AG10803 (cell line): ENCODE data around the gene WDR1.

ENCODE experiments used
- DNase-seq: peaks from one replicate; pipeline ENCODE4 v3.0.0; 2010; ENCODE audit warnings: low read depth
- H3K4me3 ChIP-seq: 2 replicates; pipeline ENCODE4 v1.5.1; 2011; ENCODE audit warnings: mild to moderate bottlenecking, low read length, control low read depth
- TF ChIP-seq, protein P1 (sequence below): conservative IDR thresholded peaks from 2 replicates; pipeline ENCODE4 v1.5.1; 2011; ENCODE audit warnings: mild to moderate bottlenecking, low read length, control low read depth, inconsistent platforms

WDR1 gene

DNA sequence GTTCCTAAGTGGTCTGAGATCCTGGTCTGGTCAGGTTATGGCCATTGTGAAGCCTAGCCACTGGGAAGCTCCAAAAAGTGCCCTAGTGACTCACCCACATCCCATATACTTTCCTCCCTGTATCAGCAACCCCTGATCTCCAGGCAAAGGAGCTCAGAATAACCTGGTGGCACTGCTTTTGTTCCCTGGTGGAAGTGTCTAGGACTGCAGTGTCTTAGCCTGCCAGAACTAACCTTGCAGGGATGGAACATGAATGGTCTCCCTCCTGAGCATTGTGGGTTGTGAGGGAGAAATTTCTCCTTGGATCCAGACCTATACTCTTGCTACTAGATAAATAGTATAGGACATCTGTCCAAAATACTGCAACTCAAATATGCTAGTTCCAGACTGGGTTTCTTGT lies 27.9 kb upstream of the WDR1 start:
- no peak for DNase-seq
- H3K4me3 ChIP-seq: no peak overlapping the region
- TF ChIP-seq, protein P1, sequence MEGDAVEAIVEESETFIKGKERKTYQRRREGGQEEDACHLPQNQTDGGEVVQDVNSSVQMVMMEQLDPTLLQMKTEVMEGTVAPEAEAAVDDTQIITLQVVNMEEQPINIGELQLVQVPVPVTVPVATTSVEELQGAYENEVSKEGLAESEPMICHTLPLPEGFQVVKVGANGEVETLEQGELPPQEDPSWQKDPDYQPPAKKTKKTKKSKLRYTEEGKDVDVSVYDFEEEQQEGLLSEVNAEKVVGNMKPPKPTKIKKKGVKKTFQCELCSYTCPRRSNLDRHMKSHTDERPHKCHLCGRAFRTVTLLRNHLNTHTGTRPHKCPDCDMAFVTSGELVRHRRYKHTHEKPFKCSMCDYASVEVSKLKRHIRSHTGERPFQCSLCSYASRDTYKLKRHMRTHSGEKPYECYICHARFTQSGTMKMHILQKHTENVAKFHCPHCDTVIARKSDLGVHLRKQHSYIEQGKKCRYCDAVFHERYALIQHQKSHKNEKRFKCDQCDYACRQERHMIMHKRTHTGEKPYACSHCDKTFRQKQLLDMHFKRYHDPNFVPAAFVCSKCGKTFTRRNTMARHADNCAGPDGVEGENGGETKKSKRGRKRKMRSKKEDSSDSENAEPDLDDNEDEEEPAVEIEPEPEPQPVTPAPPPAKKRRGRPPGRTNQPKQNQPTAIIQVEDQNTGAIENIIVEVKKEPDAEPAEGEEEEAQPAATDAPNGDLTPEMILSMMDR: no peak

DNA sequence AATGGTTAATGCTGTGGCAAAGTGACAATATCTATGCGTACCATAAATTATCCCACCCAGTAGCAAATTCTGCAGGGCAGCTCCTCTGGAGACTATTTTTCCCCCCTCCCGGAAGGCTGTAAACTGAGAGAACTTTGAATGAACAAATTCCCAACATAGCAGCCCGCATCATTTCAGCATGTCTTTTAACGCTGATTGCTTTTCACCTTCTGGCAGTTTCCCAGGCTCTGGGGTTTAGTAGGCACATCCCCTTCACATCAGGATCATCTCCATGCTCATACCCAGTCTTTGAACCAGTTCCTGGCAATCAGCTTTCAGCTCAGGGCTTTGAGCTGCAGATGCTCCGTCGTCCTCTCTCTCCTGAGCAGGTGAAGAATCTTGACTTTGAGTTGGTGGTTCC lies 26.6 kb upstream of the WDR1 start:
- no peak overlapping the region for H3K4me3 ChIP-seq
- no peak for DNase-seq
- TF ChIP-seq, protein P1: no peak

DNA sequence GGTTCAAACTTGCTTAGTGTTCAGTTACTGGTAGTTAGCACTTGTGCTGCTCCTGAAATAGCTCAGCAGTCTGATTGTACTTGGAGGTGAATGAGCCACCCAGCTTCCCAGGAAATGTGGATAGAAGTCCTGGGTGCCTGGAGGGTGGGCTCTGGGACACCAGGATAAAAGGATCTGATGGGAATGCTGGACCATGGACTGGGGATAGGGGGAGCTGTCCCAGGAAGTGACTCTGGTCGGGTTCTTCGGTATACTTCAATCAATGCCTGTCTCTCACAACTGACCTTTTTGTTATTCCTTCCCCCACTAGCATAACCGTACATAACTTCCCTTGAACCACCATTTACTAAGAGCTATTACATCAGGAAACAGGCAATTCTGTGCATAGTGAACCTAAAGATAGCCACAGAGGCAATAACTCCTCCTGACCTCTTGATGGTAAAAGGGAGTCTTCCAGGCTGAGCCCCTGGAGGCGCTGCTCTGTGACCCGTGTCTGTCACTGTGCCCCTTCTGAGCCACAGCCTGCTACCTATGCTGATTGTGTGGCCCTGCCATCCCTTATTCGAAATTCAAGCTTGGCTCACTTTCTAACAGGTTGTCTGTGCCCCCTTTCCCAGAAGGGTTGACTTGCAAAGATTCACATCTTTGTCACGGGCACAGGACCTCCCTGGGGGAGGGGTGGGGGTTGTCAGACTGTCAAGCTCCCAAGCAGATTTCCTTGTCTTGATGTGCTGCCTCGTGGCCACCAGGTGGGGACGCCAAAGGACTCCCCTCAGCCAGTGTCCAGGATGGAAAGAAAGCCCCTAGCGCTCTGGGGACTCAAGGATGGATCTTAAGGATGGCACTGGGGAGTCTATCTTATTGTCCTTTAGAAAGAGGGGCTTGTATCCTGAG lies 24.5 kb upstream of the WDR1 start:
- DNase-seq: no peak
- no peak overlapping the region for H3K4me3 ChIP-seq
- TF ChIP-seq, protein P1: no peak

DNA sequence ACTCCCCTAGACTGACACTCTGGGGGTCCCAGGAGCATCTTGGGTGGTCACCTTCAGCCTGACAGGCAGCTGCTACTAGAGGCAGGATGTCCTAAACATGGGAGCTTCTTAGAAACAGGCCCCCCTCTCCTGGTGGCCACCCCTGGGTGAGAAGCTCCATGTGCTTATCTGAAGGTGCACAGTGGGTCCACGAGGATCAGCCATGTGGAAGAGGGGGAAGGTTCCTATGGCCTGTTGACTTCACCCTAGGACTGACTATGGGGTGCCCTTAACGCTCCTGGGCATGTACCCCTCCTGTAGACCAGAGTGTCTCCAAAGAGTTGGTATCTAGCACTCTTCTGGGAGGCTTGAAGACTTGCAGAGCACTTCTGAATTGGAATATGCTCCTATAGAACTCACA lies 22.9 kb upstream of the WDR1 start:
- H3K4me3 ChIP-seq: no peak overlapping the region
- TF ChIP-seq, protein P1: no peak
- no peak for DNase-seq

DNA sequence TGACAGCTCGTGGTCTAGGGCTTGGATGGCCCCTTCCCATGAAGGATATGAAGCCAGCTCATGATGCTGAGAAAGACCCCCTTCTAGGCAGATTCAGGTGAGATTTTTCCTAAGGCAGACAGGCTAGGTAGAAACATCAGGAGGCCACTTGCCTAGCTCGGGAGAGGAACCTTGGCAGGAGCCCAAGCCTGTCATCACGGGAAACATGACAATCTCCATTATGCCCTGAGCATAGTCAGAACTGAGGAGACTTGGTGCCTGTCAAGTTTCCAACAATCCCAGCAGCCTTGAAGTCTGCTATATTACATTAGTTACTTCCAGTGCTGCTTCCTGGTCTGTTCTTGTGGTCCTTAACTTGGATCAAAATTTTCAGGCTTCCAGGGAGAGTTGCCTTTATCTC lies 18.7 kb upstream of the WDR1 start:
- TF ChIP-seq, protein P1: no peak
- H3K4me3 ChIP-seq: no peak overlapping the region
- DNase-seq: no peak

DNA sequence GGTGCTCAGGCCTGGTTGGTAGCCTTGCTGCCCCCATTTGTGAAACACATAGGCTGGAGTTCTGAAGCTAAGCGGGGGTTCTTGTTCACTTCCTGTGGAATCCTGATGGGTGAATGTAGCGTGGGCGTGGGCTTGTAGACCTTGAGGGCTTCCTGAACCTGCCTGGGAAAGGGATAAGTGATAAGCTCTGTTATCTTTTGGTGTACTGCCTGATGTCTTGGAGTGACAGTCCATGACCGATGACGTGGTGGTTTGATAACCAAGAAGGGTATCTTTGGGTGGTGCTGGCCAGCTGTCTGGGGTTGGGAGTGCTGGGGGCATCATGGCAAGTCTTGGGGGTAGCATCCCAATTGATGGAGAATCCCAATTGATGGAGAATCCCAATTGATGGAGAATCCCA lies 17.5 kb upstream of the WDR1 start:
- TF ChIP-seq, protein P1: no peak
- H3K4me3 ChIP-seq: no peak overlapping the region
- no peak for DNase-seq

DNA sequence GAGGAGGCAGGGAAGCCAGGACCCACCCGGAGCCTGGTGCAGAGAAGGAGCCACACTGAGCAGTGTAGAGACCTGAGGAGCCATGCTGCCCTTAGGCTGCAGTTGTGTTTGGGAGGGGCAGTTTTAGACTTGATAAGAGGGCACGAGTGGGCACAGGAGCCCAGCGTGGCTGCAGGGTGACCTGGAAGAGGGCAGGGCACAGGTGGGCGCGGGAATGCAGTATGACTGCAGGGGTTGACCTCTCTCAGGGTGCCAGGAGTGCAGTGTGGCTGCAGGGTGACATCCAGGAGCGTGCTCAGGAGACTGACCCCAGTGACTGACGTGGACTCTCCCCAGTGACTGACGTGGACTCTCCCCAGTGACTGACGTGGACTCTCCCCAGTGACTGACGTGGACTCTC lies 14.6 kb upstream of the WDR1 start:
- TF ChIP-seq, protein P1: no peak
- DNase-seq: no peak
- no peak overlapping the region for H3K4me3 ChIP-seq
